GM12878 (cell line): Measurements from ENCODE around the gene ZMIZ1.

Source experiments
- CBX5 ChIP-seq: sonication (generic); IDR thresholded peaks from 2 replicates; pipeline ENCODE4 v1.6.1; 2016; ENCODE audit warnings: low read depth, moderate library complexity, mild to moderate bottlenecking, inconsistent platforms
- CTCF ChIP-seq, 3 experiments: IDR thresholded peaks in 2 of 3; conservative IDR thresholded peaks in 1 of 3; 2 replicates each; pipeline ENCODE4 v1.5.1; 2011; ENCODE audit warnings: low read depth in 3 of 3, low read length in 3 of 3, mild to moderate bottlenecking in 3 of 3, control low read depth in 2 of 3, moderate library complexity in 2 of 3, inconsistent platforms in 1 of 3, mixed read lengths in 1 of 3; ENCODE audit not compliant: control insufficient read depth in 2 of 3, insufficient read depth in 1 of 3; ENCODE audit errors: extremely low read depth in 1 of 3
- EP300 ChIP-seq, 2 experiments: fragments of 150-350 bp in 1 of 2; IDR thresholded peaks; 2 replicates each; pipeline ENCODE4 v1.6.1; 2011 to 2012; ENCODE audit warnings: low read depth in 2 of 2, low read length in 2 of 2, borderline replicate concordance in 1 of 2, improper control_type of control experiment in 1 of 2, inconsistent platforms in 1 of 2; ENCODE audit not compliant: control insufficient read depth in 1 of 2
- EZH2 ChIP-seq: IDR thresholded peaks from 2 replicates; pipeline ENCODE4 v1.6.1; 2012; ENCODE audit warnings: low read depth, mild to moderate bottlenecking, control low read depth, inconsistent platforms, low read length, borderline replicate concordance; ENCODE audit not compliant: control insufficient read depth
- FOS ChIP-seq: IDR thresholded peaks from 3 replicates; pipeline ENCODE4 v1.6.1; 2011; ENCODE audit warnings: borderline replicate concordance; ENCODE audit not compliant: insufficient read length; ENCODE audit errors: extremely low read depth
- JUND ChIP-seq: IDR thresholded peaks from 2 replicates; pipeline ENCODE4 v1.6.1; 2012; ENCODE audit warnings: low read depth, mild to moderate bottlenecking, low read length, improper control_type of control experiment, moderate library complexity
- KDM1A ChIP-seq: fragments of 200-600 bp; sonication (generic); IDR thresholded peaks from 2 replicates; pipeline ENCODE4 v1.6.1; 2016; ENCODE audit warnings: borderline replicate concordance
- NFYB ChIP-seq: IDR thresholded peaks from 2 replicates; pipeline ENCODE4 v1.6.1; 2011; ENCODE audit warnings: low read depth, mild to moderate bottlenecking, low read length, improper control_type of control experiment, moderate library complexity; ENCODE audit not compliant: insufficient read depth
- SUZ12 ChIP-seq: fragments of 200-600 bp; sonication (generic); IDR thresholded peaks from one replicate; pipeline ENCODE4 v1.6.1; 2018; ENCODE audit warnings: antibody characterized with exemption, mild to moderate bottlenecking; ENCODE audit not compliant: unreplicated experiment

GRCh38 chr10:79135790-79136189 is 67.0 kb downstream of the ZMIZ1 start:
- TF ChIP-seq JUND: no peak
- TF ChIP-seq CTCF (IDR thresholded peaks at IDR 0.05 in 2 of 3, conservative IDR thresholded peaks at IDR 0.05 in 1 of 3; ENCODE audit: control insufficient read depth in 2 of 3, extremely low read depth in 1 of 3, insufficient read depth in 1 of 3, low read depth in 3 of 3, low read length in 3 of 3): no peak
- no peak for TF ChIP-seq EZH2
- TF ChIP-seq CBX5: no peak
- TF ChIP-seq SUZ12: no peak
- TF ChIP-seq FOS: no peak
- TF ChIP-seq EP300 (IDR thresholded peaks at IDR 0.05; ENCODE audit: borderline replicate concordance in 1 of 2, control insufficient read depth in 1 of 2, low read depth in 2 of 2, low read length in 2 of 2): no peak
- TF ChIP-seq KDM1A: no peak
- no peak for TF ChIP-seq NFYB
